K562 (cell line): ENCODE data around the gene RNF213. TPM values are rescaled to one million over a fixed set of nuclear protein-coding genes. Genes with fewer than 3 reads are reported as not detected.
"Not testable (repeated sequence)": the region's sequence is repeated elsewhere in the genome, so short reads cannot be mapped to it uniquely, and the experiment has no call there.

ENCODE experiments used
- ATAC-seq: fragments of 200-7000 bp; cut with Tn5 transposase; 3 replicates; pipeline ENCODE4 v1.9.1; 2020; ENCODE audit warnings: moderate library complexity
- BruUV-seq: library from RNA; stranded (reverse); fragments of 400-500 nt; replicated peaks from 2 replicates; lab custom pipeline; 2021; lab: Mats Ljungman, UMichigan
- CTCF ChIA-PET: fragments of 300-600 bp; formaldehyde crosslinking; extraction: SDS; loops from one replicate; lab custom pipeline; 2021; ENCODE audit warnings: low intra/inter-chr PET ratio; lab: Yijun Ruan, JAX
- POLR2A ChIA-PET: fragments of 300-600, 350-650 bp; sonication (Branson Sonifier 250); formaldehyde crosslinking; extraction: SDS; loops from one replicate; lab custom pipeline; 2021; ENCODE audit warnings: antibody characterized with exemption, inconsistent platforms; lab: Yijun Ruan, JAX
- DNase-seq, 4 experiments: peaks; one replicate each; pipeline versions ENCODE4 v3.0.0 to v3.0.0-alpha.2; 2011 to 2018; ENCODE audit warnings: low spot score in 3 of 4, mixed read lengths in 3 of 4; ENCODE audit errors: extremely low read depth in 1 of 4
- FAIRE-seq: peaks from 2 replicates; lab custom pipeline; 2011; peaks lifted over from hg19 to GRCh38; lab: Jason Lieb, UNC
- H2AFZ ChIP-seq: 2 replicates; pipeline ENCODE4 v1.6.0; 2011; ENCODE audit warnings: low read depth, low read length, control low read depth, inconsistent platforms
- H3K27ac ChIP-seq: fragments of 200-600 bp; 3 replicates; pipeline ENCODE4 v1.8.0; 2011; ENCODE audit warnings: low read depth, mild to moderate bottlenecking, control low read depth, inconsistent platforms, low read length, moderate library complexity, mixed read lengths; ENCODE audit errors: extremely low read depth
- H3K27me3 ChIP-seq, 2 experiments: fragments of 300-600 bp in 1 of 2; 2 replicates in 1 of 2; 3 replicates in 1 of 2; pipeline versions ENCODE4 v1.6.0 to v1.8.0; 2011; ENCODE audit warnings: inconsistent platforms in 2 of 2, low read length in 2 of 2, mild to moderate bottlenecking in 1 of 2, mixed read lengths in 1 of 2, moderate library complexity in 1 of 2; ENCODE audit not compliant: control insufficient read depth in 2 of 2, insufficient read depth in 2 of 2
- H3K36me3 ChIP-seq: fragments of 300-600 bp; 3 replicates; pipeline ENCODE4 v1.8.0; 2011; ENCODE audit warnings: mild to moderate bottlenecking, low read length, inconsistent platforms; ENCODE audit not compliant: control insufficient read depth, insufficient read depth
- H3K4me1 ChIP-seq, 2 experiments: fragments of 200-600 bp in 1 of 2; replicated peaks in 1 of 2; 2 replicates in 1 of 2; 3 replicates in 1 of 2; pipeline versions ENCODE4 v1.5.1 to v1.8.0; 2011; ENCODE audit warnings: inconsistent platforms in 2 of 2, low read length in 2 of 2, mild to moderate bottlenecking in 1 of 2, mixed read lengths in 1 of 2, moderate library complexity in 1 of 2; ENCODE audit not compliant: control insufficient read depth in 2 of 2, insufficient read depth in 2 of 2
- H3K4me2 ChIP-seq: 2 replicates; pipeline ENCODE4 v1.6.1; 2011; ENCODE audit warnings: low read length, control low read depth, inconsistent platforms, mixed read lengths; ENCODE audit not compliant: insufficient read depth
- H3K4me3 ChIP-seq: fragments of 200-600 bp; sonication (generic), shearing (Covaris generic); 2 replicates; pipeline ENCODE4 v1.5.1; 2016; ENCODE audit warnings: control low read depth, inconsistent platforms
- H3K79me2 ChIP-seq: fragments of 200-600 bp; 3 replicates; pipeline ENCODE4 v1.8.0; 2011; ENCODE audit warnings: low read length, inconsistent platforms; ENCODE audit not compliant: control insufficient read depth, insufficient read depth
- H3K9ac ChIP-seq, 2 experiments: 2 replicates each; pipeline versions ENCODE4 v1.6.0 to v1.6.1; 2011; ENCODE audit warnings: low read depth in 2 of 2, low read length in 2 of 2, control low read depth in 1 of 2, inconsistent platforms in 1 of 2, mild to moderate bottlenecking in 1 of 2, mixed read lengths in 1 of 2; ENCODE audit not compliant: insufficient read depth in 1 of 2
- H3K9me1 ChIP-seq: one replicate; pipeline ENCODE4 v1.6.0; 2011; ENCODE audit warnings: inconsistent platforms, mild to moderate bottlenecking, low read length, moderate library complexity; ENCODE audit not compliant: control insufficient read depth, insufficient read depth
- H3K9me3 ChIP-seq: replicated peaks from 2 replicates; pipeline ENCODE4 v1.5.1; 2011; ENCODE audit warnings: low read depth, low read length, inconsistent platforms; ENCODE audit not compliant: control insufficient read depth, insufficient read depth
- H4K20me1 ChIP-seq: replicated peaks from 2 replicates; pipeline ENCODE4 v1.6.1; 2011; ENCODE audit warnings: low read length, inconsistent platforms, mixed read lengths; ENCODE audit not compliant: control insufficient read depth, insufficient read depth
- C11orf30 ChIP-seq: fragments of 450-650 bp; IDR thresholded peaks from 2 replicates; pipeline ENCODE4 v1.6.1; 2016; ENCODE audit warnings: low read depth, mild to moderate bottlenecking
- GATA2 ChIP-seq: sonication (generic); formaldehyde crosslinking; IDR thresholded peaks from 2 replicates; pipeline ENCODE4 v1.4.0; 2020; ENCODE audit warnings: mild to moderate bottlenecking, missing genetic modification reagents
- HMG20B ChIP-seq: fragments of 250-450 bp; sonication (Bioruptor Pico); IDR thresholded peaks from 2 replicates; pipeline ENCODE4 v1.5.0; 2021; ENCODE audit warnings: mild to moderate bottlenecking
- MBD2 ChIP-seq: sonication (generic); IDR thresholded peaks from 2 replicates; pipeline ENCODE4 v1.6.1; 2016; ENCODE audit warnings: low read depth, borderline replicate concordance
- PCBP2 ChIP-seq: fragments of 200-400 bp; formaldehyde crosslinking; IDR thresholded peaks from 2 replicates; pipeline ENCODE4 v1.6.1; 2018; ENCODE audit warnings: low read length, low read depth, mild to moderate bottlenecking, moderate library complexity; ENCODE audit not compliant: poor library complexity, severe bottlenecking
- SLC30A9 ChIP-seq: fragments of 250-450 bp; sonication (Bioruptor Pico); IDR thresholded peaks from 2 replicates; pipeline ENCODE4 v1.8.0; 2022; ENCODE audit warnings: mild to moderate bottlenecking, moderate library complexity
- SMARCC2 ChIP-seq: fragments of 450-650 bp; IDR thresholded peaks from 2 replicates; pipeline ENCODE4 v1.6.1; 2017; ENCODE audit warnings: antibody characterized with exemption, moderate library complexity, mild to moderate bottlenecking, low read depth
- TCF7 ChIP-seq: sonication (generic); IDR thresholded peaks from 2 replicates; pipeline ENCODE4 v1.6.1; 2016; ENCODE audit warnings: antibody characterized with exemption, borderline replicate concordance
- THRAP3 ChIP-seq: fragments of 450-650 bp; IDR thresholded peaks from 2 replicates; pipeline ENCODE4 v1.6.1; 2016; ENCODE audit warnings: mild to moderate bottlenecking, inconsistent platforms, borderline replicate concordance
- U2AF2 ChIP-seq: fragments of 200-400 bp; formaldehyde crosslinking; optimal IDR thresholded peaks from 2 replicates; pipeline ENCODE3; 2017; ENCODE audit warnings: low read depth, mild to moderate bottlenecking, low read length
- ZNF121 ChIP-seq: sonication (generic); formaldehyde crosslinking; conservative IDR thresholded peaks from 2 replicates; pipeline ENCODE4 v1.8.0; 2022; ENCODE audit warnings: missing genetic modification reagents
- ZNF175 ChIP-seq: fragments of 200-800 bp; sonication (Bioruptor generic); IDR thresholded peaks from 2 replicates; pipeline ENCODE4 v1.6.1; 2016; ENCODE audit warnings: low read depth, mild to moderate bottlenecking, missing genetic modification characterization, missing compliant biosample characterization
- ZNF239 ChIP-seq: fragments of 250-450 bp; sonication (Bioruptor Pico); IDR thresholded peaks from 2 replicates; pipeline ENCODE4 v1.4.0; 2020; ENCODE audit warnings: mild to moderate bottlenecking
- WGBS: fragments of 100-300 bp; shearing (Covaris generic); methylation state at CpG from one replicate; pipeline ENCODE4 v1.1.6; 2016; ENCODE audit warnings: low coverage, mixed read lengths; ENCODE audit not compliant: insufficient coverage; ENCODE audit errors: missing lambda C conversion rate; 5-methylcytosine and 5-hydroxymethylcytosine counted together
- in situ Hi-C: fragments of 300-500 bp; cut with MboI; formaldehyde crosslinking; loops from 4 replicates; pipeline ENCODE4 v1.15.0; 2018; ENCODE audit warnings: inconsistent platforms, mixed read lengths
- intact Hi-C: fragments of 100-400 bp; cut with micrococcal nuclease; formaldehyde crosslinking; loops from 2 replicates; pipeline ENCODE4 v1.14.2; 2022
- polyA plus RNA-seq, 8 experiments: library from polyadenylated mRNA; depleted of rRNA in 4 of 8; stranded (reverse) in 5 of 8; unstranded in 3 of 8; fragments of >200 nt; fragmentation: Nextera tagmentation in 2 of 8; fragmentation: Illumina TruSeq in 1 of 8; extraction: Ambion mirVana in 2 of 8; extraction: Trizol in 1 of 8; gene quantifications; 2 replicates each; pipeline versions ENCODE4 v1.2.1 to v1.2.3, GENCODE V29; 2011 to 2014; ENCODE audit warnings: inconsistent platforms in 1 of 8, missing spikeins in 1 of 8
- total RNA-seq, 7 experiments: library from RNA; depleted of rRNA in 6 of 7; stranded (reverse); fragments of >200 nt in 6 of 7; fragmentation: Illumina TruSeq in 2 of 7; extraction: Trizol in 2 of 7; gene quantifications; 2 replicates each; pipeline versions ENCODE4 v1.2.1 to v1.2.3, GENCODE V29; 2011 to 2021; ENCODE audit warnings: low replicate concordance in 1 of 7
- TF ChIP-seq, protein P1 (sequence below): sonication (generic); formaldehyde crosslinking; IDR thresholded peaks from 2 replicates; pipeline ENCODE4 v1.8.0; 2023; ENCODE audit warnings: mild to moderate bottlenecking, missing genetic modification reagents

RNF213 gene
- total and polyA plus RNA-seq, 9 of the 15 experiments (the other 6 are each of a cell fraction or from before 2014, with no cell fraction given), result 5.3 to 33.6 (median 17.9) TPM

DNA sequence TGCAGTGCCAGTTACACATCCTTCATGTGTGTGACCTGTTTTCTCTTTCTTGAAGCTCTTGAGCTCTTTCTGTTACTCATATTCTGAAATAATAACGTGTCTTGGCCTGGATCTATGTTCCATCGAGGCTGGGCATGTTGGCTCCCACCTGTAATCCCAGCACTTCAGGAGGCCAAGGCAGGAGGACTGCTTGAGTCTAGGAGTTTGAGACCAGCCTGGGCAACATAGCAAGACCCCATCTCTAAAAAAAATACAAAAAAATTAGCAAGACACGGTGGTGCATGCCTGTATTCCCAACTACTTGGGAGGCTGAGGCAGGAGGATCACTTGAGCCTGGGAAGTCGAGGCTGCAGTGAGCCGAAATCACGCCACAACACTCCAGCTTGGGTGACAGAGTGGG is 68.8 kb downstream of the RNF213 start:
- ChIA-PET POLR2A (interaction anchor here (0.5 kb wide), 1 partner anchor 12 kb away, joined by 3 read pairs; no protein-coding TSS in a partner anchor), CTCF (interaction anchor here (0.5 kb wide), 1 partner anchor 587 kb away, joined by 3 read pairs; no protein-coding TSS in a partner anchor)
- 77% methylated on average over 5 of the region's 6 CpGs for WGBS
- intact Hi-C loops, H3K9me3 ChIP-seq, H3K4me3 ChIP-seq, H3K27ac ChIP-seq, H3K27me3 ChIP-seq, H3K9me1 ChIP-seq, BruUV-seq, H2AFZ ChIP-seq, H3K4me2 ChIP-seq, DNase-seq, FAIRE-seq, H3K9ac ChIP-seq, H3K4me1 ChIP-seq, in situ Hi-C loops, H3K79me2 ChIP-seq, H4K20me1 ChIP-seq, ATAC-seq: not testable (repeated sequence)
- peaks cover 67% of the 10 kb centered on the region for H3K36me3 ChIP-seq
- TF ChIP-seq ZNF121 (CRISPR knock-in tag), result peak; percentile 73; the same call in 1 of the 2 replicates

DNA sequence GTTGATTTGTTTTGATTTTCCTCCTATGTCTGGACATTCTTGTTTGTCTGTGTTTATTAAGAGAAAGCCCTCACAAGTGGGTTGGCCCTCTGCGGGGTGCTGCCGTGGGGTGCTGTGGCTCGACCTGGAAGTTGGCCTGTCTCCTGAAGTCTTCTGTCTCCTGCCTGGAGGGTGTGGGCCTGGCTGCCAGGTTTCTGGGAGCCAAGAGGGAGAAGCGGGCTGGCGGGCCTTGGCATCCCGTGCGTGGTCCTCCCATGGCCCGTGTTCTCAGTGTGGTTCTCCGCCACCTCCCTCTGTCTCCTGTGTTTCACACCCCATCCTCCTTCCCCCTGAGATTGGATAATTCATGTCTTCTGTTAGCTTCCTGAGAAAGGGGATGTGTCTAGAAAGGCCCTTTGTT is 69.6 kb downstream of the RNF213 start:
- ChIA-PET POLR2A (interaction anchor here (0.7 kb wide), 1 partner anchor 15 kb away, joined by 3 read pairs; no protein-coding TSS in a partner anchor), CTCF (no interaction called here)
- Histone ChIP-seq H3K4me2 (no peak overlapping the region), H3K4me3 (no peak overlapping the region), H3K9me1 (no peaks in the 10 kb centered on the region), H3K4me1 (no peaks in the 10 kb centered on the region; a peak in 1 of 5 replicates), H3K79me2 (no peaks in the 10 kb centered on the region), H2AFZ (no peak overlapping the region), H3K9ac (no peak overlapping the region), H4K20me1 (no peaks in the 10 kb centered on the region), H3K27me3 (no peaks in the 10 kb centered on the region), H3K27ac (no peak overlapping the region), H3K9me3 (no peaks in the 10 kb centered on the region), H3K36me3 (peaks cover 61% of the 10 kb centered on the region)
- WGBS, result 89% methylated on average over 5 of the region's 9 CpGs
- FAIRE-seq, result no peak
- no peak for DNase-seq
- no TSS peak for BruUV-seq
- in situ Hi-C loops, result no loop called here
- ATAC-seq, result no peak
- intact Hi-C loops, result no loop called here
- TF ChIP-seq C11orf30 (no peak), ZNF175 (CRISPR knock-in tag) (no peak), PCBP2 (no peak), GATA2 (CRISPR knock-in tag) (no peak), SMARCC2 (no peak), SLC30A9 (no peak), ZNF239 (CRISPR knock-in tag) (no peak), HMG20B (CRISPR knock-in tag) (no peak), THRAP3 (no peak), MBD2 (no peak), U2AF2 (no peak), TCF7 (no peak)
- TF ChIP-seq, protein P1, sequence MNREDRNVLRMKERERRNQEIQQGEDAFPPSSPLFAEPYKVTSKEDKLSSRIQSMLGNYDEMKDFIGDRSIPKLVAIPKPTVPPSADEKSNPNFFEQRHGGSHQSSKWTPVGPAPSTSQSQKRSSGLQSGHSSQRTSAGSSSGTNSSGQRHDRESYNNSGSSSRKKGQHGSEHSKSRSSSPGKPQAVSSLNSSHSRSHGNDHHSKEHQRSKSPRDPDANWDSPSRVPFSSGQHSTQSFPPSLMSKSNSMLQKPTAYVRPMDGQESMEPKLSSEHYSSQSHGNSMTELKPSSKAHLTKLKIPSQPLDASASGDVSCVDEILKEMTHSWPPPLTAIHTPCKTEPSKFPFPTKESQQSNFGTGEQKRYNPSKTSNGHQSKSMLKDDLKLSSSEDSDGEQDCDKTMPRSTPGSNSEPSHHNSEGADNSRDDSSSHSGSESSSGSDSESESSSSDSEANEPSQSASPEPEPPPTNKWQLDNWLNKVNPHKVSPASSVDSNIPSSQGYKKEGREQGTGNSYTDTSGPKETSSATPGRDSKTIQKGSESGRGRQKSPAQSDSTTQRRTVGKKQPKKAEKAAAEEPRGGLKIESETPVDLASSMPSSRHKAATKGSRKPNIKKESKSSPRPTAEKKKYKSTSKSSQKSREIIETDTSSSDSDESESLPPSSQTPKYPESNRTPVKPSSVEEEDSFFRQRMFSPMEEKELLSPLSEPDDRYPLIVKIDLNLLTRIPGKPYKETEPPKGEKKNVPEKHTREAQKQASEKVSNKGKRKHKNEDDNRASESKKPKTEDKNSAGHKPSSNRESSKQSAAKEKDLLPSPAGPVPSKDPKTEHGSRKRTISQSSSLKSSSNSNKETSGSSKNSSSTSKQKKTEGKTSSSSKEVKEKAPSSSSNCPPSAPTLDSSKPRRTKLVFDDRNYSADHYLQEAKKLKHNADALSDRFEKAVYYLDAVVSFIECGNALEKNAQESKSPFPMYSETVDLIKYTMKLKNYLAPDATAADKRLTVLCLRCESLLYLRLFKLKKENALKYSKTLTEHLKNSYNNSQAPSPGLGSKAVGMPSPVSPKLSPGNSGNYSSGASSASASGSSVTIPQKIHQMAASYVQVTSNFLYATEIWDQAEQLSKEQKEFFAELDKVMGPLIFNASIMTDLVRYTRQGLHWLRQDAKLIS (CRISPR knock-in tag), result no peak
